Bronchial epithelial cell (primary cell): ENCODE results near the gene SLC1A5. TPM values are rescaled to one million over a fixed set of nuclear protein-coding genes. Genes with fewer than 3 reads are reported as not detected.

Experiments
- DNase-seq: peaks from one replicate; pipeline ENCODE4 v3.0.0-alpha.2; 2010; ENCODE audit warnings: low read depth
- FAIRE-seq: peaks from 2 replicates; lab custom pipeline; 2011; peaks lifted over from hg19 to GRCh38; lab: Jason Lieb, UNC
- H3K27me3 ChIP-seq: 2 replicates; pipeline ENCODE4 v1.5.1; 2011; ENCODE audit warnings: low read length; ENCODE audit not compliant: control insufficient read depth, insufficient read depth
- H3K36me3 ChIP-seq: 2 replicates; pipeline ENCODE4 v1.5.1; 2011; ENCODE audit warnings: low read length; ENCODE audit not compliant: control insufficient read depth, insufficient read depth
- H3K4me3 ChIP-seq: 2 replicates; pipeline ENCODE4 v1.5.1; 2011; ENCODE audit warnings: mild to moderate bottlenecking, low read depth, low read length, control low read depth
- CTCF ChIP-seq: IDR thresholded peaks from 2 replicates; pipeline ENCODE4 v1.5.1; 2011; ENCODE audit warnings: mild to moderate bottlenecking, moderate library complexity, low read length, control low read depth, inconsistent platforms; ENCODE audit not compliant: insufficient read depth, severe bottlenecking
- total RNA-seq: library from RNA; depleted of rRNA; stranded (reverse); fragments of >200 nt; gene quantifications from 2 replicates; pipeline ENCODE4 v1.2.1, GENCODE V29; 2014

SLC1A5 gene
- 236 and 266 TPM in 2 replicates for total RNA-seq

DNA sequence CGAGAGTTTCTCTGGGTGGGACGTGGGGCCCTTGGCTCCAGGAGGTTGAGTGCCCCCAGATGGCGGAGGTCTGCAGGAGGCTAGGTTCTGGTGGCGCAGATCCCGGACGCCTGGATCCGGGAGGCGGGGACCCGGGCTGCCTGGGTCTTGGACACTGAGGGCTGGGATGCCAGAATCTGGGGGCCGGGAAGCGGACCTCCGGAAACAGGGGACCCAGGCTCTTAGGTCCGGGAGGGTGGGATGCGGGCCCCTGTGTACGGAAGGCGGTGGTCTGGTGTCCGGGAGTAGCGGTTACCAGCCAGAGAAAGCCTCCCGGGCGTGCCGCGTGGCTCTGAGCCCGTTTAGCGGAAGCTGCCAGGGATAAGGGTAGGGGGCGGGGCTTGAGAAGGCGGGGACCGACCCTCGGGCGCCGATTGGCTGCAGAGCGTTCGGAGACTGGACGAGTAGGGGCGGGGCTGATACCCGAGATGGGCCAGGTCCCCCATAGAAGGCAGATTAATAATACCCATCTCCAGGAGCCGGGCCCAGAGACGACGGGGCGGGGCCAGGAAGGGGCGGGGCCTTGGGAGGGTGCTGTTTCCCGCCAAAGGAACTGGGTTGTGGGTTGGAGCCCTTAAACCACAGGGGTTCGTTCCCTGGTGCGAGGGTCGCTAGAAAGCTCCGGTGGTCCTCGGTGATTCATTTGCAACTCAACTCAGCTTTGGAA lies at the start of gene SLC1A5:
Gene SLC1A5 (minus strand): TSS at position 333 of the 706 bp plus-strand sequence. CDS start 629 bp downstream, outside the sequence.
- Histone ChIP-seq H3K27me3 (no peaks in the 10 kb centered on the region), H3K36me3 (peaks cover 14% of the 10 kb centered on the region), H3K4me3 (peak within 1 kb of the TSS; percentile 77)
- DNase-seq (peak; percentile 91), FAIRE-seq (no peak)
- TF ChIP-seq CTCF: no peak

GRCh38 chr19:46838160-46838559 lies 49.8 kb upstream of the SLC1A5 start:
- TF ChIP-seq CTCF: no peak
- Histone ChIP-seq H3K36me3 (peaks cover 21% of the 10 kb centered on the region), H3K27me3 (no peaks in the 10 kb centered on the region), H3K4me3 (no peak overlapping the region)
- DNase-seq: no peak
- no peak for FAIRE-seq

DNA sequence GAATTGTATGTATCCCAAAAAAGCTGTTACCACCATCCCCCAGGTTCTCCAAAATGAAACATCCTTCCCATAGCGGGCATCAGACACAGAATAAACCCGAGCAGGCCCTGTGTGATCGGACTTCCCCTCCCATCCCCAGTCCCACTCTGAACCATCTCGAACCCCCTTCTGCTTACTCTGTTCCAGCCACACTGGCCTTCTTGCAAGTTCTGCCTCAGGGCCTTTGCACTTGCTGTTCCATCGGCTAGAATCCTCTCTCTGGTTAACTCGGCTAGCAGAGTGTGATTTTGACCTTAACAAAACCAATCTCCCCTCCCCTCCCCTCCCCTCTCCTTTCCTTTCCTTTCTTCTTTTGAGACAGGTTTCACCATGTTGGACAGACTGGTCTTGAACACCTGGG lies 46.6 kb upstream of the SLC1A5 start:
- TF ChIP-seq CTCF: no peak
- no peak for FAIRE-seq
- H3K27me3 ChIP-seq: no peaks in the 10 kb centered on the region
- peaks cover 13% of the 10 kb centered on the region for H3K36me3 ChIP-seq
- H3K4me3 ChIP-seq: no peak overlapping the region
- no peak for DNase-seq

GRCh38 chr19:46834121-46834520 lies 45.7 kb upstream of the SLC1A5 start:
- Histone ChIP-seq H3K27me3 (no peaks in the 10 kb centered on the region), H3K4me3 (no peak overlapping the region), H3K36me3 (peaks cover 8% of the 10 kb centered on the region)
- FAIRE-seq: no peak
- TF ChIP-seq CTCF: no peak
- DNase-seq: no peak

DNA sequence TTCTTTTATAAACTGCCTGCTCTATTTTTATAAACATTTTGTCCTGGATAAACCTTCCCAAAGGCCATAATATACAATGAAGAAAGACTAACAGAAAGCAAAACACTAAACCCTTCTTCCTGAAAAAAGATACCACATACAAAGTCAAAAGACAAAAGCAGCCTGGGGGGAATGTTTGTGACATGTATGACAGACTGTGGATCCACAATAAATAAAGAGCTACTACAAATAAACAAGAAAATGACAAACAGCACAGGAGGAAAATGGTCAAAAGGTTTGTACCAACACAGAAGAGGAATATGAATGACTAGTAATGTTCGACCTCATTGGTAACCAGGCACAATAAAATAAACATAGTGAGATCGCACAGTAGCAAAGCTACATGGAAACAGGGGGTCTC lies 42.5 kb upstream of the SLC1A5 start:
- no peak for TF ChIP-seq CTCF
- Histone ChIP-seq H3K27me3 (no peaks in the 10 kb centered on the region), H3K4me3 (no peak overlapping the region), H3K36me3 (no peaks in the 10 kb centered on the region)
- DNase-seq (no peak), FAIRE-seq (no peak)

- FAIRE-seq (no peak), DNase-seq (no peak)
- Histone ChIP-seq H3K4me3 (no peak overlapping the region), H3K36me3 (no peaks in the 10 kb centered on the region), H3K27me3 (no peaks in the 10 kb centered on the region)
- no peak for TF ChIP-seq CTCF
These were observed 40.1 kb upstream of the SLC1A5 start for GRCh38 chr19:46828484-46828883.
